Measurements from ENCODE around the gene IPO7. TPM values are rescaled to one million over a fixed set of nuclear protein-coding genes. Genes with fewer than 3 reads are reported as not detected.

Gene IPO7
- total and polyA plus RNA-seq, 8 donors: 91.1 to 152 (median 101) TPM

DNA sequence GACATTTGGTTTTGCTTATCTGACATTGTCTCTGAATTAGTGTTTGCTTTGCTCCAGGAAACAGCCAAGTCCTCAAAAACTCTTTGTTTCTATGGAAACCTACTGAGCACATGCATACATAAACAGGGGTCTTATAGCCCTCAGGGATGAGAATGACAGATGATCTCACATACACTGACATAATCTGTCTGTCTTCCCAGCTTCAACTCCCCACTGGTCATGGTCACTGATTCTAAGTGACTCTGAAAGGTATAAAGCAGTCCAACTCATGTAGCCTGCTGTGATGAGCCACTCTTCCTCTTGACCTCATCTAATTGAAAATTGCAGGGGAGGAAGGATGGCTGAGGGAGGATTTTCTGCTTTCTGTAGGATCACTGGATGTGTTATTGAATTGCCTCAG lies 89.0 kb downstream of the IPO7 start:
- Histone ChIP-seq H3K36me3 (peaks cover 2 to 69% of the 10 kb centered on the region in 2 donors), H3K27me3 (no peaks in the 10 kb centered on the region), H3K4me3 (no peak overlapping the region), H3K4me1 (no peaks in the 10 kb centered on the region), H3K9me3 (no peaks in the 10 kb centered on the region), H3K27ac (no peak overlapping the region)
- ATAC-seq (no peak), DNase-seq (no peak)
- intact Hi-C loops (cut with DNase I): no loop called here
- TF ChIP-seq, protein P1, sequence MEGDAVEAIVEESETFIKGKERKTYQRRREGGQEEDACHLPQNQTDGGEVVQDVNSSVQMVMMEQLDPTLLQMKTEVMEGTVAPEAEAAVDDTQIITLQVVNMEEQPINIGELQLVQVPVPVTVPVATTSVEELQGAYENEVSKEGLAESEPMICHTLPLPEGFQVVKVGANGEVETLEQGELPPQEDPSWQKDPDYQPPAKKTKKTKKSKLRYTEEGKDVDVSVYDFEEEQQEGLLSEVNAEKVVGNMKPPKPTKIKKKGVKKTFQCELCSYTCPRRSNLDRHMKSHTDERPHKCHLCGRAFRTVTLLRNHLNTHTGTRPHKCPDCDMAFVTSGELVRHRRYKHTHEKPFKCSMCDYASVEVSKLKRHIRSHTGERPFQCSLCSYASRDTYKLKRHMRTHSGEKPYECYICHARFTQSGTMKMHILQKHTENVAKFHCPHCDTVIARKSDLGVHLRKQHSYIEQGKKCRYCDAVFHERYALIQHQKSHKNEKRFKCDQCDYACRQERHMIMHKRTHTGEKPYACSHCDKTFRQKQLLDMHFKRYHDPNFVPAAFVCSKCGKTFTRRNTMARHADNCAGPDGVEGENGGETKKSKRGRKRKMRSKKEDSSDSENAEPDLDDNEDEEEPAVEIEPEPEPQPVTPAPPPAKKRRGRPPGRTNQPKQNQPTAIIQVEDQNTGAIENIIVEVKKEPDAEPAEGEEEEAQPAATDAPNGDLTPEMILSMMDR (IDR thresholded peaks at IDR 0.05): no peak

DNA sequence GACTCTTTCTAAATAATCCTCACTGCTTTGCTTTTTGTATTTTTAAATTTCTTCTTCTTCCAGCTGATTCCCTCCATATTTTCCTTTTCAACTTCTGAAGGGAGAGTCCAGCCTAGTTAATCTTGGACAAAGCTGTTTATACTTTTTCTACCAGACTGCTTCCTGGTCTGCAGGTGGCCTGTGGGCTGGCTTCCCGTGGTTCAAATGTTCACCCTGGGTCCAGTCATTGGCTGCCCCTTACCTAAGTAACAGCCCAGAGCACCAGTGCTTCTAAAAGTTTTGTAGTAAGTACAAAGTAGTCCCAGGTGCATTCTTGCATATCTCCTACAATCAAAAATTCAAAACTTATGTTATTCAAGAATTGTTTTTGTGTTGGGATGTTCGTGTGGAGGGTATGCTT lies 95.4 kb downstream of the IPO7 start:
- no peak for ATAC-seq
- intact Hi-C loops (cut with DNase I): no loop called here
- no peaks in the 10 kb centered on the region for H3K4me1 ChIP-seq
- H3K9me3 ChIP-seq: no peaks in the 10 kb centered on the region
- H3K27me3 ChIP-seq: no peaks in the 10 kb centered on the region
- no peak overlapping the region for H3K27ac ChIP-seq
- H3K36me3 ChIP-seq: peaks cover 4 to 94% of the 10 kb centered on the region in 2 donors
- no peak for DNase-seq
- no peak overlapping the region for H3K4me3 ChIP-seq
- TF ChIP-seq, protein P1 (IDR thresholded peaks at IDR 0.05): no peak

DNA sequence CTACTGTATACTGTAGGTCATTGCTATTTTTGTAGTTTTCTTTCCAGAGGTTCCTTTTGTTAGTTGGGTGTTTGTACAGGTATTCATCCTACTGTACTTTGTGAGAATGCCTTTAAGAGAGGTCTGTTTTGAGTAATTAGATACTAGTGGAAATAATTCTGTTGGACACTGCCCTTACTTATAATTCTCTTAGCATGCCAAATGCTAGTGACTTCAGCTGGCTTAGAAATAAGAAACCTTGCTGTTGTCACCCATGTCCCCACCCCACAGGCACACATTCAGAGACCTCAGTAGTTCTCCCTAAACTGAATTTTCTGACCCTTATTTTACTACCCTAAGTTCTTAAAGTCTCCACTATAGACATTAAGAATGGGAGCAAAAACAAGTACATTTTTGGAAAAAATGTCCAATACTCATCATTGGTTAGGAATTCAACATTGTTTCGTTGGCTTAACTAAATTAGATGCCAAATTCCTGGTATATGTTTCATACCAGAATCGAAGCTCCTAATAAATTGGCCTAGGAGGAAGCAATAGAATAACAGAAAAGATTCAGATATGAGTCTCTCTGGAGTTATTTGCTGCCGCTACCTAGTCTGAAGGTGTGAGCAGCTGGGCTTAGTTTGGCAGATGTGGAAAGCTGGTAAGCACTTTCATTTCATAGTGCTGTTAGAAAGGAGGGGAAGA lies 104.8 kb downstream of the IPO7 start:
- Histone ChIP-seq H3K9me3 (no peaks in the 10 kb centered on the region), H3K27me3 (no peaks in the 10 kb centered on the region), H3K27ac (no peak overlapping the region), H3K36me3 (peaks cover 0 to 87% of the 10 kb centered on the region in 2 donors), H3K4me1 (no peaks in the 10 kb centered on the region), H3K4me3 (no peak overlapping the region)
- TF ChIP-seq, protein P1 (IDR thresholded peaks at IDR 0.05): no peak
- DNase-seq (no peak), ATAC-seq (no peak)
- intact Hi-C loops (cut with DNase I): no loop called here

DNA sequence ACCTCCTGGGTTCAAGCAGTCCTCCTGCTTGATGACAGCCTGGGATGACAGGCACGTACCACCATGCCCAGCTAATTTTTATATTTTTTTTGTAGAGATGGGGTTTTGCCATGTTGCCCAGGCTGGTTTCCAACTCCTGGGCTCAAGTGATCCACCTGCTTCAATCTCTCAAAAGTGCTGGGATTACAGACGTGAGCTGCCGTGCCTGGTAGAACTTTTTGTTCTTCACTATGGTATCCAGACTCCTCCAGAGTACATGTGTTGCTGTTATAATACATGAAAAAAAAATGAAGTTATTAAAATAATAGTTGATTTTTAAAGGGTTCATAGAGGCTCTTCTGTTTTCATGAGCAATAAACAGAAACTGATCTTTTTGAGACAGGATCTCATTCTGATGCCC lies 105.9 kb downstream of the IPO7 start:
- intact Hi-C loops (cut with DNase I): no loop called here
- TF ChIP-seq, protein P1 (IDR thresholded peaks at IDR 0.05): no peak
- no peak for ATAC-seq

DNA sequence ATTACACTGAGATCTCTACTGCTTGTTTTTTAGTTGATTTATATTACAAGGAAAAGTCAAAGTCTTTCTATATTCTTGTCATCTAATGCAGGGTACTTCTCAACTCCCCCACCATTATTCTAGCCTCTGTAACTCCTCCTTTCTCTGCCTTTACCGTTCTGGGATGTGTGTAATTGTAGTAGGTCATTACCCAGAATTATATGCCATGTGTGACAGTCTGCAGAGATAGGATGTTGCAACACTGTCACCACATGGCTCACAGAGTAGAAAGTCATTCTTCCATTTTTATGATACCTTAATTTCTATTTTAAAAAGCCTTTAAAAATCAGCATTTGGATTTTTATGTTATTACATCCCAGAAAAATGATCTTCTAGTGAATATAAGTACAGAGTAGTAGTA lies 109.0 kb downstream of the IPO7 start:
- DNase-seq (no peak), ATAC-seq (no peak)
- Histone ChIP-seq H3K4me1 (no peaks in the 10 kb centered on the region), H3K27me3 (no peaks in the 10 kb centered on the region), H3K36me3 (peaks cover 0 to 93% of the 10 kb centered on the region in 2 donors), H3K4me3 (no peak overlapping the region), H3K9me3 (no peaks in the 10 kb centered on the region), H3K27ac (no peak overlapping the region)
- TF ChIP-seq, protein P1 (IDR thresholded peaks at IDR 0.05): no peak
- intact Hi-C loops (cut with DNase I): no loop called here

More for the DNA sequence above, 105.9 kb downstream of the IPO7 start:
- Histone ChIP-seq H3K4me3 (no peak overlapping the region), H3K27me3 (no peaks in the 10 kb centered on the region), H3K36me3 (peaks cover 0 to 89% of the 10 kb centered on the region in 2 donors), H3K9me3 (no peaks in the 10 kb centered on the region), H3K4me1 (no peaks in the 10 kb centered on the region), H3K27ac (no peak overlapping the region)
- DNase-seq: no peak
